ENCODE measurements around the gene LMCD1.

LMCD1 gene

GRCh38 chr3:8596321-8597218, 94.9 kb downstream of the LMCD1 start:
- no peak for DNase-seq

- DNase-seq, result no peak
Observed at GRCh38 chr3:8597219-8597853, 95.7 kb downstream of the LMCD1 start.

- no peak for DNase-seq
Observed at GRCh38 chr3:8599146-8599545, 97.5 kb downstream of the LMCD1 start.

GRCh38 chr3:8600457-8600856, 98.8 kb downstream of the LMCD1 start:
- DNase-seq, result no peak

- DNase-seq, result no peak
Observed at GRCh38 chr3:8603115-8603710, 101.6 kb downstream of the LMCD1 start.

- DNase-seq, result no peak
Observed at GRCh38 chr3:8604006-8604405, 102.4 kb downstream of the LMCD1 start.

GRCh38 chr3:8604988-8605387, 103.4 kb downstream of the LMCD1 start:
- no peak for DNase-seq

GRCh38 chr3:8606701-8607231, 105.1 kb downstream of the LMCD1 start:
- no peak for DNase-seq

GRCh38 chr3:8607234-8608040, 105.8 kb downstream of the LMCD1 start:
- peak; percentile 45 for DNase-seq

- DNase-seq, result no peak
Observed at GRCh38 chr3:8608041-8608790, 106.6 kb downstream of the LMCD1 start.

GRCh38 chr3:8608791-8609467, 107.3 kb downstream of the LMCD1 start:
- no peak for DNase-seq

GRCh38 chr3:8610951-8611350, 109.3 kb downstream of the LMCD1 start:
- no peak for DNase-seq

GRCh38 chr3:8617921-8618320, 116.3 kb downstream of the LMCD1 start:
- no peak for DNase-seq

- DNase-seq, result no peak
Observed at GRCh38 chr3:8618950-8619349, 117.3 kb downstream of the LMCD1 start.

GRCh38 chr3:8619548-8619947, 117.9 kb downstream of the LMCD1 start:
- DNase-seq, result no peak

- DNase-seq, result no peak
Observed at GRCh38 chr3:8621141-8621540, 119.5 kb downstream of the LMCD1 start.

GRCh38 chr3:8621872-8622271, 120.2 kb downstream of the LMCD1 start:
- no peak for DNase-seq

GRCh38 chr3:8622873-8623691, 121.5 kb downstream of the LMCD1 start:
- DNase-seq, result peak; percentile 83

- DNase-seq, result no peak
Observed at GRCh38 chr3:8623741-8624140, 122.1 kb downstream of the LMCD1 start.

Data from 8988T (cell line).